ENCODE results near the gene PPP3CA.

DNA sequence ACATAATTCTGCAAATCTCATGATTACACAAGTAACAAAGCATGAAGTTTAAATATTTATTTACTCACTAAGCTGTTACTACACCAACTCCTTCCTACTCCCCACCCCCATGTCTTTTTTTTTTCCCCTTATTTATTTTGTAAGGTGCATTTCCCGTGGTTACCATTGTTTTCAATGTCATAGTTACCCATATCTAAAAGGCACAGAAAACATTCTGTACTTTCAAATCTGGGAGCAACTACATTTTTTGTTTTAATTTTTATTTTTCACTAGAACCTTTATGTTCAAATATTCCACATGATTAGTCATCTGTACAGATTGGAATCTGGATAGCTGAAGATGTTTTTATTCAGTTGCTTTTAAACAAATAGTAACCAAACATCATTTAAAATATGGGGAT, 62.8 kb downstream of the PPP3CA start:
- TF ChIP-seq POLR2A (IDR thresholded peaks at IDR 0.05; ENCODE audit: low read depth, low read length) (no peak), POLR2AphosphoS5 (IDR thresholded peaks at IDR 0.05; ENCODE audit: low read depth, low read length) (no peak)
